Suprapubic skin (tissue), 4 donors: ENCODE data around the gene CXXC5.

ENCODE experiments used
- EP300 ChIP-seq: sonication (generic); formaldehyde crosslinking; IDR thresholded peaks from one replicate; pipeline ENCODE4 v1.6.1; 2017; ENCODE audit warnings: antibody characterized with exemption
- POLR2A ChIP-seq, 2 donors: fragments of 450-650 bp; IDR thresholded peaks; one replicate each; pipeline ENCODE4 v1.6.1; 2017; ENCODE audit warnings: antibody characterized with exemption in 2 of 2, mild to moderate bottlenecking in 2 of 2, moderate library complexity in 2 of 2
- POLR2AphosphoS5 ChIP-seq, 3 donors: sonication (generic); formaldehyde crosslinking; IDR thresholded peaks; one replicate each; pipeline ENCODE4 v1.6.1; 2017; ENCODE audit warnings: antibody characterized with exemption in 3 of 3
- TF ChIP-seq, protein P1 (sequence below), 2 donors: fragments of 200-600 bp in 1 of 2; fragments of 450-650 bp in 1 of 2; sonication (generic) in 1 of 2; IDR thresholded peaks; one replicate each; pipeline ENCODE4 v1.5.1; 2016 to 2019; ENCODE audit warnings: antibody characterized with exemption in 2 of 2, mild to moderate bottlenecking in 1 of 2, moderate library complexity in 1 of 2

DNA sequence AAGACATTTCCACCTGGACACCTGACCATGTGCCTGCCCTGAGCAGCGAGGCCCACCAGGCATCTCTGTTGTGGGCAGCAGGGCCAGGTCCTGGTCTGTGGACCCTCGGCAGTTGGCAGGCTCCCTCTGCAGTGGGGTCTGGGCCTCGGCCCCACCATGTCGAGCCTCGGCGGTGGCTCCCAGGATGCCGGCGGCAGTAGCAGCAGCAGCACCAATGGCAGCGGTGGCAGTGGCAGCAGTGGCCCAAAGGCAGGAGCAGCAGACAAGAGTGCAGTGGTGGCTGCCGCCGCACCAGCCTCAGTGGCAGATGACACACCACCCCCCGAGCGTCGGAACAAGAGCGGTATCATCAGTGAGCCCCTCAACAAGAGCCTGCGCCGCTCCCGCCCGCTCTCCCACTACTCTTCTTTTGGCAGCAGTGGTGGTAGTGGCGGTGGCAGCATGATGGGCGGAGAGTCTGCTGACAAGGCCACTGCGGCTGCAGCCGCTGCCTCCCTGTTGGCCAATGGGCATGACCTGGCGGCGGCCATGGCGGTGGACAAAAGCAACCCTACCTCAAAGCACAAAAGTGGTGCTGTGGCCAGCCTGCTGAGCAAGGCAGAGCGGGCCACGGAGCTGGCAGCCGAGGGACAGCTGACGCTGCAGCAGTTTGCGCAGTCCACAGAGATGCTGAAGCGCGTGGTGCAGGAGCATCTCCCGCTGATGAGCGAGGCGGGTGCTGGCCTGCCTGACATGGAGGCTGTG is 32.4 kb downstream of the CXXC5 start:
- TF ChIP-seq, protein P1, sequence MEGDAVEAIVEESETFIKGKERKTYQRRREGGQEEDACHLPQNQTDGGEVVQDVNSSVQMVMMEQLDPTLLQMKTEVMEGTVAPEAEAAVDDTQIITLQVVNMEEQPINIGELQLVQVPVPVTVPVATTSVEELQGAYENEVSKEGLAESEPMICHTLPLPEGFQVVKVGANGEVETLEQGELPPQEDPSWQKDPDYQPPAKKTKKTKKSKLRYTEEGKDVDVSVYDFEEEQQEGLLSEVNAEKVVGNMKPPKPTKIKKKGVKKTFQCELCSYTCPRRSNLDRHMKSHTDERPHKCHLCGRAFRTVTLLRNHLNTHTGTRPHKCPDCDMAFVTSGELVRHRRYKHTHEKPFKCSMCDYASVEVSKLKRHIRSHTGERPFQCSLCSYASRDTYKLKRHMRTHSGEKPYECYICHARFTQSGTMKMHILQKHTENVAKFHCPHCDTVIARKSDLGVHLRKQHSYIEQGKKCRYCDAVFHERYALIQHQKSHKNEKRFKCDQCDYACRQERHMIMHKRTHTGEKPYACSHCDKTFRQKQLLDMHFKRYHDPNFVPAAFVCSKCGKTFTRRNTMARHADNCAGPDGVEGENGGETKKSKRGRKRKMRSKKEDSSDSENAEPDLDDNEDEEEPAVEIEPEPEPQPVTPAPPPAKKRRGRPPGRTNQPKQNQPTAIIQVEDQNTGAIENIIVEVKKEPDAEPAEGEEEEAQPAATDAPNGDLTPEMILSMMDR (IDR thresholded peaks at IDR 0.05), result no peak
- TF ChIP-seq POLR2A (IDR thresholded peaks at IDR 0.05) (no peak), POLR2AphosphoS5 (IDR thresholded peaks at IDR 0.05) (no peak), EP300 (no peak)
